Esophagus muscularis mucosa (tissue), 4 donors: Measurements from ENCODE around the gene ADSL. TPM values are rescaled to one million over a fixed set of nuclear protein-coding genes. Genes with fewer than 3 reads are reported as not detected.

Experiments
- DNase-seq: peaks from one replicate; pipeline ENCODE4 v3.0.0-alpha.2; 2017; ENCODE audit errors: extremely low spot score
- H3K27ac ChIP-seq, 4 donors: fragments of 200-600 bp; sonication (generic); replicated peaks in 1 of 4; 1 replicate in 3 of 4; 2 replicates in 1 of 4; pipeline ENCODE4 v1.5.1; 2016 to 2019; ENCODE audit warnings: mild to moderate bottlenecking in 1 of 4
- H3K27me3 ChIP-seq, 4 donors: fragments of 200-600 bp; sonication (generic); one replicate each; pipeline versions ENCODE4 v1.5.1 to v1.6.0; 2016 to 2019
- H3K36me3 ChIP-seq, 4 donors: fragments of 200-600 bp; sonication (generic); one replicate each; pipeline ENCODE4 v1.5.1; 2016 to 2019
- H3K4me1 ChIP-seq, 4 donors: fragments of 200-600 bp; sonication (generic); one replicate each; pipeline ENCODE4 v1.5.1; 2016 to 2019
- H3K4me3 ChIP-seq, 4 donors: fragments of 200-600 bp; sonication (generic); 1 replicate in 2 of 4; 2 replicates in 2 of 4; pipeline ENCODE4 v1.5.1; 2016 to 2019; ENCODE audit warnings: mild to moderate bottlenecking in 4 of 4, moderate library complexity in 1 of 4
- H3K9me3 ChIP-seq, 4 donors: fragments of 200-600 bp; sonication (generic); 1 replicate in 3 of 4; 2 replicates in 1 of 4; pipeline ENCODE4 v1.5.1; 2016 to 2019
- EP300 ChIP-seq: sonication (generic); formaldehyde crosslinking; IDR thresholded peaks from one replicate; pipeline ENCODE4 v1.6.1; 2017; ENCODE audit warnings: antibody characterized with exemption
- POLR2A ChIP-seq: fragments of 450-650 bp; IDR thresholded peaks from one replicate; pipeline ENCODE4 v1.6.1; 2017; ENCODE audit warnings: antibody characterized with exemption, moderate library complexity, mild to moderate bottlenecking, low read depth
- POLR2AphosphoS5 ChIP-seq, 2 donors: sonication (generic); formaldehyde crosslinking; IDR thresholded peaks; one replicate each; pipeline ENCODE4 v1.6.1; 2017; ENCODE audit warnings: antibody characterized with exemption in 2 of 2
- WGBS: methylation state at CpG from one replicate; pipeline ENCODE4 v1.1.5; 2018; 5-methylcytosine and 5-hydroxymethylcytosine counted together
- intact Hi-C: fragments of 100-400 bp; cut with DNase I; formaldehyde crosslinking; loops from one replicate; pipeline ENCODE4 v1.15.1; 2023
- total RNA-seq, 4 donors: library from RNA; depleted of rRNA; stranded (reverse); fragments of >200 nt; gene quantifications; one replicate each; pipeline versions ENCODE4 v1.1.0 to v1.2.1, GENCODE V29; 2016
- TF ChIP-seq, protein P1 (sequence below), 3 experiments: fragments of 200-600 bp in 2 of 3; fragments of 450-650 bp in 1 of 3; sonication (generic) in 2 of 3; IDR thresholded peaks; one replicate each; pipeline ENCODE4 v1.5.1; 2017 to 2019; ENCODE audit warnings: antibody characterized with exemption in 3 of 3, mild to moderate bottlenecking in 2 of 3, moderate library complexity in 1 of 3

The ADSL gene
- total RNA-seq, 4 donors from 2014 or later, result 58.7 to 91.1 (median 76.3) TPM

DNA sequence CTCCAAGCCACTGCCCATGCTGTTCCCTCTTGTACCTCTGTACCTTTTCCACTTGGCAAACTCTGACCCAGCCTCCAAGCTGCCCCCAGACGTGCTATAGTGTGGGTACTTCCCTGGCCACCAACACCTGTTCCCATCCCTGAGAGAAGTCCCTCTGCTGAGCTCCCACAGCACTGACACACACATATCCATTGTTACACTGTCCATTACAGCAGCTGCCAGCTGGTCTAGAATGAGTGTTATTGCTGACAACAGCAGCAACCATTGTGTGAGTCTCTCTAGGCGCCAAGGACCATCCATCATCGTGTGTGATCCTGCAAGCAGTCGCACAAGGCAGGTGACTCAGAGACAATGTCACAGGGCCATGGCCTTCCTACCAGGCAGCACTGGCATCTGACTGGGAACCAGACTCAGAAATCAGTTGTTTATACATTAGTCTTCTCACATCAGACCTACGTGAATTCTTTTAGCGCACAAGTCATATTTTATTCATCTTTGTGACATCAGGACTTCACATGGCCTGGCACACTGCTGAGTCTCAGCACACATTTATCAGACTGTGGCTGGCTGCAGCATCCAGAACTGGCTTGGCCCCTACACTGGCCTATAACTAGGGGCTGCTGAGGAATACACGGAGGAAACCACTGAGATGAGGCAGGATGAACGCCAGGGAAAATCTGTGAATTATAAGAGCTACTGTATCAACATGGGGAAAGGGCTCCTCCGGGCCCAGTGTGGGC, 80.5 kb downstream of the ADSL start:
- Histone ChIP-seq H3K27ac (peak overlapping the region in 1 of 4 donors; percentile 11), H3K36me3 (peaks cover 45 to 96% (median 86%) of the 10 kb centered on the region in 4 donors), H3K27me3 (no peaks in the 10 kb centered on the region), H3K4me1 (peaks cover 0 to 37% (median 18%) of the 10 kb centered on the region in 4 donors), H3K4me3 (no peak overlapping the region), H3K9me3 (no peaks in the 10 kb centered on the region)
- TF ChIP-seq EP300 (no peak), POLR2AphosphoS5 (IDR thresholded peaks at IDR 0.05) (peak in 1 of 2 donors; percentile 17), POLR2A (no peak)
- 69% methylated on average over 6 of the region's 9 CpGs for WGBS
- DNase-seq, result no peak
- intact Hi-C loops, result no loop called here

- 90% methylated on average over 4 of the region's 4 CpGs for WGBS
- DNase-seq, result no peak
- peaks cover 28 to 81% (median 65%) of the 10 kb centered on the region in 4 donors for H3K36me3 ChIP-seq
Observed at GRCh38 chr22:40428796-40429195, 82.5 kb downstream of the ADSL start.

GRCh38 chr22:40429481-40429880, 83.2 kb downstream of the ADSL start:
- 91% methylated on average over 3 of the region's 4 CpGs for WGBS
- H3K4me1 ChIP-seq, result peaks cover 0 to 30% (median 19%) of the 10 kb centered on the region in 4 donors
- H3K27ac ChIP-seq, result no peak overlapping the region
- TF ChIP-seq POLR2AphosphoS5 (IDR thresholded peaks at IDR 0.05) (no peak), EP300 (no peak), POLR2A (no peak)
- TF ChIP-seq, protein P1, sequence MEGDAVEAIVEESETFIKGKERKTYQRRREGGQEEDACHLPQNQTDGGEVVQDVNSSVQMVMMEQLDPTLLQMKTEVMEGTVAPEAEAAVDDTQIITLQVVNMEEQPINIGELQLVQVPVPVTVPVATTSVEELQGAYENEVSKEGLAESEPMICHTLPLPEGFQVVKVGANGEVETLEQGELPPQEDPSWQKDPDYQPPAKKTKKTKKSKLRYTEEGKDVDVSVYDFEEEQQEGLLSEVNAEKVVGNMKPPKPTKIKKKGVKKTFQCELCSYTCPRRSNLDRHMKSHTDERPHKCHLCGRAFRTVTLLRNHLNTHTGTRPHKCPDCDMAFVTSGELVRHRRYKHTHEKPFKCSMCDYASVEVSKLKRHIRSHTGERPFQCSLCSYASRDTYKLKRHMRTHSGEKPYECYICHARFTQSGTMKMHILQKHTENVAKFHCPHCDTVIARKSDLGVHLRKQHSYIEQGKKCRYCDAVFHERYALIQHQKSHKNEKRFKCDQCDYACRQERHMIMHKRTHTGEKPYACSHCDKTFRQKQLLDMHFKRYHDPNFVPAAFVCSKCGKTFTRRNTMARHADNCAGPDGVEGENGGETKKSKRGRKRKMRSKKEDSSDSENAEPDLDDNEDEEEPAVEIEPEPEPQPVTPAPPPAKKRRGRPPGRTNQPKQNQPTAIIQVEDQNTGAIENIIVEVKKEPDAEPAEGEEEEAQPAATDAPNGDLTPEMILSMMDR (IDR thresholded peaks at IDR 0.05), result no peak
- H3K4me3 ChIP-seq, result no peak overlapping the region
- no peaks in the 10 kb centered on the region for H3K9me3 ChIP-seq
- no peaks in the 10 kb centered on the region for H3K27me3 ChIP-seq
- peaks cover 24 to 77% (median 61%) of the 10 kb centered on the region in 4 donors for H3K36me3 ChIP-seq
- no peak for DNase-seq
- intact Hi-C loops, result no loop called here

More at GRCh38 chr22:40428796-40429195, 82.5 kb downstream of the ADSL start:
- no peak overlapping the region for H3K4me3 ChIP-seq
- H3K4me1 ChIP-seq, result peaks cover 0 to 37% (median 19%) of the 10 kb centered on the region in 4 donors
- no peaks in the 10 kb centered on the region for H3K9me3 ChIP-seq
- no peak overlapping the region for H3K27ac ChIP-seq
- intact Hi-C loops, result no loop called here
- TF ChIP-seq, protein P1 (IDR thresholded peaks at IDR 0.05), result no peak
- TF ChIP-seq EP300 (no peak), POLR2AphosphoS5 (IDR thresholded peaks at IDR 0.05) (no peak), POLR2A (no peak)
- no peaks in the 10 kb centered on the region for H3K27me3 ChIP-seq

DNA sequence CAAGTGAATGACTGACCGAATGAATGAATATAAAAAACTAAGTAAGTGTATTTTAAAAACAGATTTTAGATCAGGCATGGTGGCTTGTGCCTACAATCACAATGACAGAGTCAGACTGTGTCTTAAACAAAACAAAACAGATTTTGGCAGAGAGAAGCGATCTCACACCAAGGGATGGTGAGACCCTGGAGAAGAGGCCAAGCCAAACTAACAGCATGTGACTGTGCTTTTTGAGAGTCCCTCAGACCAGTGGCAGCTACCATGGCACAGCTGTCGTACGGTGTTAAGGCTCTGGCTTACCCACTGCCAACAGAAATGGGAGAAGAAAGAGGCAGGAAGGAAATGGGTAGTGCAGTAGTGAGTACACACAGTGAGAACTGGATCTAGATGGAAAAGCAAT, 84.7 kb downstream of the ADSL start:
- Histone ChIP-seq H3K27ac (no peak overlapping the region), H3K36me3 (peaks cover 15 to 71% (median 52%) of the 10 kb centered on the region in 4 donors), H3K4me3 (no peak overlapping the region), H3K4me1 (peaks cover 4 to 23% (median 21%) of the 10 kb centered on the region in 4 donors), H3K9me3 (no peaks in the 10 kb centered on the region), H3K27me3 (no peaks in the 10 kb centered on the region)
- no peak for DNase-seq
- 88% methylated on average over 4 of the region's 4 CpGs for WGBS
- intact Hi-C loops, result no loop called here
- TF ChIP-seq, protein P1 (IDR thresholded peaks at IDR 0.05), result no peak
- TF ChIP-seq POLR2AphosphoS5 (IDR thresholded peaks at IDR 0.05), result no peak
- no peak for TF ChIP-seq EP300
- TF ChIP-seq POLR2A, result no peak

- H3K27me3 ChIP-seq, result no peaks in the 10 kb centered on the region
- H3K27ac ChIP-seq, result no peak overlapping the region
- H3K4me3 ChIP-seq, result no peak overlapping the region
- peaks cover 15 to 60% (median 47%) of the 10 kb centered on the region in 4 donors for H3K36me3 ChIP-seq
- H3K4me1 ChIP-seq, result peaks cover 16 to 23% (median 21%) of the 10 kb centered on the region in 4 donors
- intact Hi-C loops, result no loop called here
- DNase-seq, result no peak
- H3K9me3 ChIP-seq, result no peaks in the 10 kb centered on the region
- WGBS, result 79% methylated on average over 5 of the region's 5 CpGs
- TF ChIP-seq POLR2AphosphoS5 (IDR thresholded peaks at IDR 0.05), result no peak
- TF ChIP-seq POLR2A, result no peak
- TF ChIP-seq, protein P1 (IDR thresholded peaks at IDR 0.05), result no peak
- no peak for TF ChIP-seq EP300
Observed at GRCh38 chr22:40432157-40432556, 85.9 kb downstream of the ADSL start.
